DOHH2 (cell line): ENCODE measurements around the gene SLC48A1.

Source experiments
- CTCF ChIP-seq: fragments of 200-600 bp; sonication (generic); IDR thresholded peaks from one replicate; pipeline ENCODE4 v1.5.1; 2014; ENCODE audit warnings: antibody characterized with exemption, mild to moderate bottlenecking, low read depth, low read length; ENCODE audit not compliant: poor library complexity, severe bottlenecking
- EZH2phosphoT487 ChIP-seq: fragments of 200-600 bp; sonication (generic); IDR thresholded peaks from 2 replicates; pipeline ENCODE4 v1.6.1; 2017; ENCODE audit warnings: borderline replicate concordance, mild to moderate bottlenecking, antibody characterized with exemption, low read length, moderate library complexity, mixed read lengths

- TF ChIP-seq CTCF (no peak), EZH2phosphoT487 (no peak)
Observed at GRCh38 chr12:47757364-47757839, 15.6 kb upstream of the SLC48A1 start.
